ENCODE data around the gene MRPL10.
"Not testable (repeated sequence)": the region's sequence is repeated elsewhere in the genome, so short reads cannot be mapped to it uniquely, and the experiment has no call there.

MRPL10 gene

GRCh38 chr17:47789611-47790561, 41.5 kb downstream of the MRPL10 start:
- Histone ChIP-seq H3K9me3 (replicated peaks in 1 of 11) (no peaks in the 10 kb centered on the region), H3K4me3 (peak overlapping the region; percentile 28 to 63 (median 44); a peak in 16 of 20 replicates), H3K27me3 (peaks cover 39 to 61% (median 50%) of the 10 kb centered on the region in 11 experiments), H4K20me1 (peaks cover 0 to 9% (median 0%) of the 10 kb centered on the region in 11 experiments; a peak in 3 of 22 replicates), H3K4me2 (peak overlapping the region; percentile 53 to 92 (median 69)), H3K36me3 (no peaks in the 10 kb centered on the region), H3K4me1 (peaks cover 8 to 20% (median 11%) of the 10 kb centered on the region in 10 experiments; a peak in 15 of 20 replicates), H3K9ac (no peak overlapping the region; a peak in 2 of 22 replicates), H3K27ac (no peak overlapping the region)
- no peak for TF ChIP-seq Cebpa-rat (IDR thresholded peaks at IDR 0.05)

DNA sequence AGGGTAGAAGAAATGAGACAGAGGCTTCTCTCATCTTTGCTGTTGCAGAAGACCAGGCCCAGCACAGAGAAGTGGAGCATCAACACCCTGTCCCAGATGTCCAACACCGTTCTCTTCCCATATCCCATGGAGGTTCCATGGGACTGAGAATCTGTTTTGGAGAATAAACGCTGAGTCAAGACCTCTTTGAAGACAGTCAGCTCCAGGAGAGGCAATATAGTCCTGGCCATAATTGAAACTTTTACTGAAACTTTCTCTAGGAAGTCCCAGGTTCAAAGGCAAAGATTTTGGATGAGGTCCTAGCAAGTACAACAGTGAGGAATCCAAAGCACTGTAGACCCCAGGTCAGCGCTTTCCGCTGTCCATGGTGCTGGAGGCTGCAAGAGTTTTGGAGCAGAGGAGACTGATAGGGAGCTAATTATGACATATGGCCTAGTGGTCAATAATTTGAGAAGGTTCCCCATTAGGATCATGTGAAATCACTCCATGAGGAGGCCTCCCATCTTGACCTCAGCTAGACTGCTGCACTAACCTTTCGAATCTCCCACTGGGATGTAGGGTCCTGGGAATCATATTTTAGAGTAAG, 45.7 kb downstream of the MRPL10 start:
- no peak overlapping the region for H3K4me3 ChIP-seq
- no peaks in the 10 kb centered on the region for H3K36me3 ChIP-seq
- H3K27ac ChIP-seq = no peak overlapping the region
- peaks cover 27 to 58% (median 47%) of the 10 kb centered on the region in 11 experiments for H3K27me3 ChIP-seq
- H3K9ac ChIP-seq = no peak overlapping the region
- no peaks in the 10 kb centered on the region for H3K9me3 ChIP-seq (replicated peaks in 1 of 11)
- TF ChIP-seq Cebpa-rat (IDR thresholded peaks at IDR 0.05) = no peak
- H3K4me1 ChIP-seq = peaks cover 4 to 10% (median 8%) of the 10 kb centered on the region in 10 experiments; a peak in 10 of 20 replicates
- no peak overlapping the region for H3K4me2 ChIP-seq
- peaks cover 0 to 9% (median 0%) of the 10 kb centered on the region in 11 experiments; a peak in 3 of 22 replicates for H4K20me1 ChIP-seq

DNA sequence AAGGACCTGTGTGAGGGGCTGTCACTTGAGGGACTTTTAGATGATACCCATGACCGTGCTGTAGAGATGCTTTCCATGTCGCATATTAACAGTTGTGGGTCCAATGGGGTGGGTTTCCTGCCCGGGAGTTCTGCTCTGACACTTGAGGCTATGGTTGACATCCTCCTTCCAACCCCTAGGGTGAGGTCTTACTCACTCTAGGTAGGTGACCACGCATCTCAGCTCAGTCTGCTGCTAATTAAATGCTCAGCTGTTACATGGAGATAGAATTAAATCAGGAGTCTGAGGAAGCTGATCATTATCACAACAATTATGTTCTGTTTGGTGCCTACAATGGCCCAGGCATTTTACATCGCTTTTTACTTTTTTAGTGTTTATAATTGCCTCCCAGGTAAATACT, 49.9 kb downstream of the MRPL10 start:
- Histone ChIP-seq H3K27ac (no peak overlapping the region), H3K36me3 (no peaks in the 10 kb centered on the region), H3K4me1 (no peaks in the 10 kb centered on the region), H4K20me1 (no peaks in the 10 kb centered on the region), H3K4me3 (no peak overlapping the region), H3K9ac (no peak overlapping the region), H3K4me2 (no peak overlapping the region), H3K27me3 (peaks cover 0 to 20% (median 10%) of the 10 kb centered on the region in 11 experiments; a peak in 9 of 22 replicates), H3K9me3 (replicated peaks in 1 of 11) (no peaks in the 10 kb centered on the region)
- no peak for TF ChIP-seq Cebpa-rat (IDR thresholded peaks at IDR 0.05)

- no peak overlapping the region for H3K4me3 ChIP-seq
- H3K4me1 ChIP-seq = peaks cover 0 to 14% (median 0%) of the 10 kb centered on the region in 10 experiments; a peak in 5 of 20 replicates
- H3K36me3 ChIP-seq = no peaks in the 10 kb centered on the region
- H3K9ac ChIP-seq = no peak overlapping the region
- TF ChIP-seq Cebpa-rat (IDR thresholded peaks at IDR 0.05) = no peak
- peaks cover 0 to 20% (median 8%) of the 10 kb centered on the region in 11 experiments; a peak in 8 of 22 replicates for H3K27me3 ChIP-seq
- no peaks in the 10 kb centered on the region for H4K20me1 ChIP-seq
- no peak overlapping the region for H3K27ac ChIP-seq
- H3K4me2 ChIP-seq = no peak overlapping the region
- peaks cover 0 to 2% (median 0%) of the 10 kb centered on the region in 11 experiments; a peak in 6 of 22 replicates for H3K9me3 ChIP-seq (replicated peaks in 1 of 11)
Observed at GRCh38 chr17:47778184-47778635, 53.1 kb downstream of the MRPL10 start.

DNA sequence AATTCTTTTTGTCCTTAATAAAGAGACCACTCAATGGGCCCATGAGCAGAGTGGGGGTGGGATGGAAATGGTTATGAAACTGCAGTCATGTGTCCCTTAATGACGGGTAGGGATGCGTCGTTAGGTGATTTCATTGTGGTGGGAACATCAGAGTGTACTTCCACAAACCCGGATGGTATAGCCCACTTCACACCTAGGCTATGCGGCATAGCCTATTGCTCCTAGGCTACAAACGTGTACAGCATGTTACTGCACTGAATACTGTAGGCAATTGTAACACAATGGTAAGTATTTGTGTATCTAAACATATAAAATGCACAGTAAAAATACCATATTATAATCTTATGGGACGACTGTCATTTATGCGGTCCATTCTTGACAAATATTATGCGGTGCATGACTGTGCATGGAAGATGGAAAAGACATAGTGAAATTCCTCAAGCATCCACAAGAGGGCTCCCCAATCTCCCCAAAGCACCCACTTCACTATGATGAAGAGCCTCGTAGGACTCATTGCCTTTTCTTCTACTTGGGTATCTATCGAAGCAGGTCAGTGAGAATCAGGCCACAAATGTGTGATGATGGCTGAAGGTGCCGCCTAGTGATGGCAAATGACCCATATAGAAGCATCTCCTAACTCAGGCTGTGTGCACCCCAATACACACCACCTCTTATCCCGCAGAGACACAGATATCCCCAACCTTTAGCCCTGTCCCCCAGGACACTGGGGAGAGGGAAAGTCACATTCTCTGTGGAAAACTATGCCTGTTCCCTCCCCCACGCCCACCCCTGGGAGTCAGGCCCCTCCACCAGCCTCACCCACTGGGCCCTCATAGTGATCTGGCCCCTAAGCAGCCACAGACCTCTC, 54.8 kb downstream of the MRPL10 start:
- H3K9ac ChIP-seq = no peak overlapping the region
- no peak overlapping the region for H3K4me2 ChIP-seq
- no peak overlapping the region for H3K27ac ChIP-seq
- H3K4me3 ChIP-seq = no peak overlapping the region
- peaks cover 0 to 15% (median 0%) of the 10 kb centered on the region in 10 experiments; a peak in 5 of 20 replicates for H3K4me1 ChIP-seq
- H3K9me3 ChIP-seq (replicated peaks in 1 of 11) = peaks cover 13 to 19% (median 16%) of the 10 kb centered on the region in 11 experiments
- H4K20me1 ChIP-seq = no peaks in the 10 kb centered on the region
- TF ChIP-seq Cebpa-rat (IDR thresholded peaks at IDR 0.05) = no peak
- H3K36me3 ChIP-seq = no peaks in the 10 kb centered on the region
- H3K27me3 ChIP-seq = peaks cover 0 to 11% (median 6%) of the 10 kb centered on the region in 11 experiments; a peak in 8 of 22 replicates

DNA sequence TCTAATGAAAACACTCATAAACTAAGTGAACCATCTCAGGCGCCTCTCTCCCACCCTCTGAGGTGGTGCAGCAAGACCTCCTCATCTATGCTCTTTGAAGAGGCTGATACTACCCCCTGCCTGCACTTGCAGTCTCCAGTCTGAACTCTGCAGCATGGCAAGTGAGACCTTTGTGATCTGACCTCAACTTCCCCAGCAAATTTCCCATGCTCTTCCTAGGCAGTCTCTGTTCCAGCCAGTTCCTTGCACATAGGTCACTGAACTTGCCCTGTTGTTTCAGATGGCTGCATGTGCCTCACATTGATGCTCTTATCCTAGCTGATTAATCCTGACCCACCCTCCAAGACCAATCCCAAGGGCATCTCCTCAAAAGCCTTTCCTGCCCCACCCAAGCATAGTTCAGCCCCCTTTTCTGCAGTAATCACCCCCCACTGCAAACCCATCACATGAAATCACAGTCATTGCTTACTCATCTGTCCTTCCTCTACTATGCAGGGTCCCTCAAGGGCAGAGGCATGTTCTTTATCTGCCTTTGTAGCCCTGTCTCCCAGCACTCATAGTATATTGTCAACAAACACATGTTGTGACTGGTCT, 56.3 kb downstream of the MRPL10 start:
- Histone ChIP-seq H3K27me3 (no peaks in the 10 kb centered on the region; a peak in 2 of 22 replicates), H3K9ac (no peak overlapping the region), H3K4me3 (no peak overlapping the region), H3K4me2 (no peak overlapping the region), H3K36me3 (no peaks in the 10 kb centered on the region), H3K4me1 (peaks cover 0 to 15% (median 0%) of the 10 kb centered on the region in 10 experiments; a peak in 5 of 20 replicates), H3K9me3 (replicated peaks in 1 of 11) (peaks cover 27 to 33% (median 31%) of the 10 kb centered on the region in 11 experiments), H3K27ac (no peak overlapping the region), H4K20me1 (no peaks in the 10 kb centered on the region)
- TF ChIP-seq Cebpa-rat (IDR thresholded peaks at IDR 0.05) = no peak

DNA sequence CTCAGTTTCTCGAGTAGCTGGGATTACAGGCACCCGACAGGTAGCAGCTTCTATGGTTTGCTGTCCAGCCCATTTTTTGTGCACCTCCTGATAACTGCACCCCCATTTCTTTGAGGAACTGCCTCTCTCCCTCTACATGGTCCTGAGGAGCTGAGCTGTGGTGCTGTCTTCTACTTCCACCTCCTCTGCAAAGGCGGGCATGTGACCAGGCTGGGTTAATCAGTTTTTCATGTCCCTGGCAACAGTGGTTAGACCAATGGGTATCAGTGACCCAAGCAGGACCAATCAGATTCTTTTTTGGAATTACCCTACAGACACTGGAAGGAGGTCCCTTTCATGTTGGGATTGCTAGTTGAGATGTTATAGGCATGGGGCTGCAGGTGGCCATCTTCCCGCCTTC, 57.0 kb downstream of the MRPL10 start:
- Histone ChIP-seq H3K9ac (no peak overlapping the region), H3K4me1 (peaks cover 0 to 15% (median 0%) of the 10 kb centered on the region in 10 experiments; a peak in 5 of 20 replicates), H4K20me1 (no peaks in the 10 kb centered on the region), H3K4me2 (no peak overlapping the region; a peak in 2 of 22 replicates), H3K27me3 (no peaks in the 10 kb centered on the region; a peak in 2 of 22 replicates), H3K4me3 (no peak overlapping the region), H3K36me3 (no peaks in the 10 kb centered on the region), H3K9me3 (replicated peaks in 1 of 11) (peaks cover 35 to 41% (median 37%) of the 10 kb centered on the region in 11 experiments), H3K27ac (no peak overlapping the region)
- TF ChIP-seq Cebpa-rat (IDR thresholded peaks at IDR 0.05) = no peak

DNA sequence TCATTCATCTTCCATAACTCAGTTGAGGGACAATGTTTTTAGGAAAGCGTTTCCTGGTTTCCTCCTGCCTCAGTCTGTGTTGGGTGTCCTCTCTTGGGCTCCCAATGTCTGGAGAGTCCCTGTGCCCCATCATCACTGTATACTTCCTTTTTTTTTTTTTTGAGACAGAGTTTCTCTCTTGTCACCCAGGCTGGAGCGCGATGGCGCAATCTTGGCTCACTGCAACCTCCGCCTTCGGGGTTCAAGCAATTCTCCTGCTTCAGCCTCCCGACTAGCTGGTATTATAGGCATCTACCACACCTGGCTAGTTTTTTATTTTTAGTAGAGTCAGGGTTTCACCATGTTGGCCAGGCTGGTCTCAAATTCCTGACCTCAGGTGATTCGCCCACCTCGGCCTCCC, 57.7 kb downstream of the MRPL10 start:
- not testable (repeated sequence) for H3K27ac ChIP-seq, H4K20me1 ChIP-seq, H3K4me3 ChIP-seq, H3K9ac ChIP-seq, H3K36me3 ChIP-seq, H3K27me3 ChIP-seq
- Histone ChIP-seq H3K4me1 (peaks cover 0 to 15% (median 0%) of the 10 kb centered on the region in 10 experiments; a peak in 5 of 20 replicates), H3K9me3 (replicated peaks in 1 of 11) (peaks cover 41 to 48% (median 43%) of the 10 kb centered on the region in 11 experiments), H3K4me2 (peak overlapping the region in 3 of 11 experiments; percentile 16 to 41 (median 23); a peak in 4 of 22 replicates)
- peak in 3 of 11 experiments; percentile 25 to 37 (median 32); a peak in 3 of 22 replicates for TF ChIP-seq Cebpa-rat (IDR thresholded peaks at IDR 0.05)
